Measurements from ENCODE around the gene SLC39A6.

Gene SLC39A6

DNA sequence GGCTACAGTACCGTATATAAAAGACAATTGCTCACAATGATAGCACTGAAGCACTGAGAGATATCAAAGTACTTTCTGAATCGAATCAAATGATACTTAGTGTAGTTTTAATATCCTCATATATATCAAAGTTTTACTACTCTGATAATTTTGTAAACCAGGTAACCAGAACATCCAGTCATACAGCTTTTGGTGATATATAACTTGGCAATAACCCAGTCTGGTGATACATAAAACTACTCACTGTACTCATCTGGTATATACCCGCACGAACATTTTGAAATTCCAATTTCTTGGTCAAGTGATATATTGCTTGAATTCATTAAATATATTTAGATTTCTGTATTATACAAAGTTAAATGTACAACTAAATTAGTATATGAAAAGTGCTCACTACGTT lies 20.5 kb downstream of the SLC39A6 start:
- no peak overlapping the region for H3K4me3 ChIP-seq (ENCODE audit: low read depth, low read length)
- ChIA-PET POLR2A (no interaction called here), CTCF (interaction anchor here (0.6 to 2.4 kb wide), 5 partner anchors 9 to 187 kb away, joined by 3 to 8 read pairs (median 3); no protein-coding TSS in a partner anchor)
- TF ChIP-seq ZNF16 (tag by site-specific recombination; IDR thresholded peaks at IDR 0.05; ENCODE audit: low read depth) (no peak), ZNF48 (tag by site-specific recombination; IDR thresholded peaks at IDR 0.05) (no peak), WT1 (tag by site-specific recombination; IDR thresholded peaks at IDR 0.05) (no peak), ZNF202 (tag by site-specific recombination; IDR thresholded peaks at IDR 0.05; ENCODE audit: borderline replicate concordance) (no peak), ZNF138 (tag by site-specific recombination; IDR thresholded peaks at IDR 0.05; ENCODE audit: borderline replicate concordance) (no peak), ZNF404 (tag by site-specific recombination; IDR thresholded peaks at IDR 0.05) (no peak), ZNF311 (tag by site-specific recombination; IDR thresholded peaks at IDR 0.05; ENCODE audit: borderline replicate concordance) (no peak), HOXC10 (CRISPR knock-in tag; IDR thresholded peaks at IDR 0.05) (no peak), ZNF548 (tag by site-specific recombination; IDR thresholded peaks at IDR 0.05) (no peak), ZNF514 (tag by site-specific recombination; IDR thresholded peaks at IDR 0.05) (no peak)
- H3K36me3 ChIP-seq (ENCODE audit: control insufficient read depth in 2 of 2, insufficient read depth in 1 of 2, low read length in 2 of 2), result peaks cover 11 to 52% of the 10 kb centered on the region in 2 experiments; a peak in 2 of 3 replicates
- no peak overlapping the region for H3K27ac ChIP-seq (ENCODE audit: extremely low read depth, low read depth, low read length)
- no peaks in the 10 kb centered on the region for H3K9me3 ChIP-seq (ENCODE audit: control insufficient read depth, insufficient read depth, low read depth, low read length)
- H3K4me1 ChIP-seq (ENCODE audit: control insufficient read depth, insufficient read depth, low read length), result no peaks in the 10 kb centered on the region

DNA sequence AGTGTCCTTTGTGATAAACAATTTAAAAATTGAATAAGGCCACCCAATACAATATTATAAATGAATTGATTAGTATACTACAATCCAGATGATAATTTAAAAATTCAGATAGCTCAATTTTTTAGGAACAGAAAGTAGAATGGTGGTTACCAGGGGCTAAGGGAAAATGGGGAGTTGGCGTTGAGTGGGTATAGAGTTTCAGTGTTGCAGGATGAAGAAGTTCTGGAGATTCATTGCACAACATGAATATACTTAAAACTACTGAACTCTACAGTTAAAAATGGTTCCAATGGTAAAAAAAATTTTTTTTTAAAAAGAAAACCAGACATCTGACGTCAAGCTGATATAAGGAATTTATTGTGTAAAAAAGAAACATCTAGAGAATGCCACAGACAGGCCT lies 20.9 kb downstream of the SLC39A6 start:
- Histone ChIP-seq H3K36me3 (ENCODE audit: control insufficient read depth in 2 of 2, insufficient read depth in 1 of 2, low read length in 2 of 2) (peaks cover 9 to 49% of the 10 kb centered on the region in 2 experiments; a peak in 2 of 3 replicates), H3K4me3 (ENCODE audit: low read depth, low read length) (no peak overlapping the region), H3K27ac (ENCODE audit: extremely low read depth, low read depth, low read length) (no peak overlapping the region), H3K4me1 (ENCODE audit: control insufficient read depth, insufficient read depth, low read length) (no peaks in the 10 kb centered on the region), H3K9me3 (ENCODE audit: control insufficient read depth, insufficient read depth, low read depth, low read length) (no peaks in the 10 kb centered on the region)
- TF ChIP-seq KLF7 (tag by site-specific recombination; IDR thresholded peaks at IDR 0.05; ENCODE audit: borderline replicate concordance) (no peak), MZF1 (tag by site-specific recombination; IDR thresholded peaks at IDR 0.05; ENCODE audit: borderline replicate concordance) (no peak), BCL11A (tag by site-specific recombination; IDR thresholded peaks at IDR 0.05; ENCODE audit: low read depth) (no peak), YY1 (tag by site-specific recombination; IDR thresholded peaks at IDR 0.05) (no peak), TRIM28 (IDR thresholded peaks at IDR 0.05; ENCODE audit: borderline replicate concordance, low read length) (no peak), ZNF501 (tag by site-specific recombination; IDR thresholded peaks at IDR 0.05) (no peak), ZNF776 (tag by site-specific recombination; IDR thresholded peaks at IDR 0.05; ENCODE audit: borderline replicate concordance) (no peak), ZFHX2 (tag by site-specific recombination; conservative IDR thresholded peaks at IDR 0.05) (no peak)
- TF ChIP-seq, protein P1, sequence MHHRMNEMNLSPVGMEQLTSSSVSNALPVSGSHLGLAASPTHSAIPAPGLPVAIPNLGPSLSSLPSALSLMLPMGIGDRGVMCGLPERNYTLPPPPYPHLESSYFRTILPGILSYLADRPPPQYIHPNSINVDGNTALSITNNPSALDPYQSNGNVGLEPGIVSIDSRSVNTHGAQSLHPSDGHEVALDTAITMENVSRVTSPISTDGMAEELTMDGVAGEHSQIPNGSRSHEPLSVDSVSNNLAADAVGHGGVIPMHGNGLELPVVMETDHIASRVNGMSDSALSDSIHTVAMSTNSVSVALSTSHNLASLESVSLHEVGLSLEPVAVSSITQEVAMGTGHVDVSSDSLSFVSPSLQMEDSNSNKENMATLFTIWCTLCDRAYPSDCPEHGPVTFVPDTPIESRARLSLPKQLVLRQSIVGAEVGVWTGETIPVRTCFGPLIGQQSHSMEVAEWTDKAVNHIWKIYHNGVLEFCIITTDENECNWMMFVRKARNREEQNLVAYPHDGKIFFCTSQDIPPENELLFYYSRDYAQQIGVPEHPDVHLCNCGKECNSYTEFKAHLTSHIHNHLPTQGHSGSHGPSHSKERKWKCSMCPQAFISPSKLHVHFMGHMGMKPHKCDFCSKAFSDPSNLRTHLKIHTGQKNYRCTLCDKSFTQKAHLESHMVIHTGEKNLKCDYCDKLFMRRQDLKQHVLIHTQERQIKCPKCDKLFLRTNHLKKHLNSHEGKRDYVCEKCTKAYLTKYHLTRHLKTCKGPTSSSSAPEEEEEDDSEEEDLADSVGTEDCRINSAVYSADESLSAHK (tag by site-specific recombination; IDR thresholded peaks at IDR 0.05), result no peak
- TF ChIP-seq, protein P2, sequence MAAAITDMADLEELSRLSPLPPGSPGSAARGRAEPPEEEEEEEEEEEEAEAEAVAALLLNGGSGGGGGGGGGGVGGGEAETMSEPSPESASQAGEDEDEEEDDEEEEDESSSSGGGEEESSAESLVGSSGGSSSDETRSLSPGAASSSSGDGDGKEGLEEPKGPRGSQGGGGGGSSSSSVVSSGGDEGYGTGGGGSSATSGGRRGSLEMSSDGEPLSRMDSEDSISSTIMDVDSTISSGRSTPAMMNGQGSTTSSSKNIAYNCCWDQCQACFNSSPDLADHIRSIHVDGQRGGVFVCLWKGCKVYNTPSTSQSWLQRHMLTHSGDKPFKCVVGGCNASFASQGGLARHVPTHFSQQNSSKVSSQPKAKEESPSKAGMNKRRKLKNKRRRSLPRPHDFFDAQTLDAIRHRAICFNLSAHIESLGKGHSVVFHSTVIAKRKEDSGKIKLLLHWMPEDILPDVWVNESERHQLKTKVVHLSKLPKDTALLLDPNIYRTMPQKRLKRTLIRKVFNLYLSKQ (tag by site-specific recombination; IDR thresholded peaks at IDR 0.05; ENCODE audit: borderline replicate concordance), result no peak
- CTCF ChIA-PET, result interaction anchor here (0.6 to 2.4 kb wide), 5 partner anchors 9 to 102 kb away, joined by 3 to 8 read pairs (median 3); no protein-coding TSS in a partner anchor
- POLR2A ChIA-PET, result no interaction called here
